Keratinocyte (primary cell): Measurements from ENCODE around the gene PNPLA7.

Source experiments
- CTCF ChIP-seq, 3 experiments: IDR thresholded peaks in 1 of 3; conservative IDR thresholded peaks in 1 of 3; optimal IDR thresholded peaks in 1 of 3; 2 replicates in 2 of 3; 3 replicates in 1 of 3; pipeline versions ENCODE3 to v1.5.1; 2011; ENCODE audit warnings: low read length in 3 of 3, mild to moderate bottlenecking in 3 of 3, moderate library complexity in 2 of 3, control low read depth in 1 of 3, inconsistent platforms in 1 of 3; ENCODE audit not compliant: insufficient read depth in 2 of 3; ENCODE audit errors: extremely low read depth in 1 of 3
- EZH2 ChIP-seq: IDR thresholded peaks from one replicate; pipeline ENCODE4 v1.6.1; 2012; ENCODE audit warnings: inconsistent platforms, mild to moderate bottlenecking, low read length, moderate library complexity

DNA sequence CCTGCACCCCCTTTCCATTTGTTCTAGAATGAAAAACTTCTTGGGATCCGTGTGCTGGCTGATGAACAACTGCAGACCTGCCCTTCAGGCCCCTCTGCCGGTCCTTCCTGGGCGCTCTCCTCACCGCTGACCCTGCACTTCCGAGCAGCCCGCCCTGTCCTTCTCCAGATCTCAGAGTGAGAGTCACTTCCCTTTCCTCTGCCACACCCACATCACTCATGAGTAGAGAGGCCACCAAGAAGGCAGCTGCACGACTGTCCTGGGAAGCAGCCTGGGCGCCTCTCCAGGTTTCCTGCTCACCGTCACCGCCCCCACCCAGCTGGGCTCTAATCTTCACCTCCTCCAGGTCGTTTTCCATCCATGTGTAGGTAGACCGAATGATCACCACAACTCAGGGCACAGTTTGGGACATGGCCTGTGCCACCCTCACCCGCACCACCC, 56.1 kb downstream of the PNPLA7 start:
- no peak for TF ChIP-seq CTCF (optimal IDR thresholded peaks at IDR 0.05 in 1 of 3, IDR thresholded peaks at IDR 0.05 in 1 of 3, conservative IDR thresholded peaks at IDR 0.05 in 1 of 3; ENCODE audit: extremely low read depth in 1 of 3, insufficient read depth in 2 of 3, low read length in 3 of 3)
- no peak for TF ChIP-seq EZH2
